ENCODE measurements around the gene KRTAP25-1. TPM values are rescaled to one million over a fixed set of nuclear protein-coding genes. Genes with fewer than 3 reads are reported as not detected.

KRTAP25-1 gene
- not detected for total RNA-seq

DNA sequence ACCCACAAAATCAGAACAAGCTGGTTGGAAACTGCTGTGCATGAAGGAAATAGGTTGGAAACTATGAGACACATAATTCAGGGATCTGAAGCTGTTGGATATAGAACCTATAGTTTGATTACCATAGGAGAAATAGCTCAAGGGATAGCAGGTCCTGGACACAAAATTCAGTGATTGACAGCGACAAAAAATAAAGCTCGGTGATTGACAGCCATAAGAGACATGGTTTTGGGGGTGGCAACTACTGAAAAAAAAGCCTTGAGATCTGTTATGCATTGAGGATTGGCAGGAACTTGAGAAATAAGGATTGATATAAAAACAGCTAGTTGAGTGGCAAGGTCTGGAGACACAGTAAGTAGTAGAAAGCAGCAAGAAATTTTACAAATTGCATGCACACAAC, at the start of gene KRTAP25-1:
KRTAP25-1 (minus strand) TSS at position 300 of the 400 bp plus-strand sequence; CDS start at position 276, 24 bp downstream.
- Histone ChIP-seq H3K4me3 (no peak within 1 kb of the TSS), H3K9me3 (no peaks in the 10 kb centered on the region)
- intact Hi-C loops (cut with DNase I): no loop called here

DNA sequence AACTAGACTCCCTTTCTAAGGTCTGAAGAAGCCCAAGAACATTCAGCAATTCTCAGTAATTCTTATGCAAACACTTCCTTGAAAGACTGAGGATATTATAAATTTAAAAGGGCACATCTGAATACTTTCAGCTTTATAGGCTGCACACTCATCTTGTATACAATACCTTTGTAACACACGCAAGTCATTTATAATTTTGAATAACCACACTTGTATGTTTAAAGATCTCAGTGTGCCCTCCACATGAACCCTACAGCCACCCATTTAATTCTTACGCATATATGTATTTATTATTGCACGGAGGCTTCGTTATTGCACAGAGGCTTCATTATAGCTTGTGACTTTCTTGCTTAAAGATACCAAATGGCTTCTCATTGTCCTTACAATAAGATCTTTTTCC, 49.4 kb upstream of the KRTAP25-1 start:
- no peak for TF ChIP-seq POLR2A (IDR thresholded peaks at IDR 0.05)
- no peak for TF ChIP-seq CTCF (IDR thresholded peaks at IDR 0.05)
- intact Hi-C loops (cut with DNase I): no loop called here
- Histone ChIP-seq H3K36me3 (no peaks in the 10 kb centered on the region), H3K4me1 (no peaks in the 10 kb centered on the region), H3K4me3 (no peak overlapping the region), H3K27me3 (no peaks in the 10 kb centered on the region), H3K27ac (no peak overlapping the region), H3K9me3 (no peaks in the 10 kb centered on the region)
- no peak for DNase-seq
- WGBS, 2 donors: 52 to 78% methylated on average over 4 of the region's 4 CpGs

More for the DNA sequence above, at the start of gene KRTAP25-1:
- Histone ChIP-seq H3K36me3 (no peaks in the 10 kb centered on the region), H3K27me3 (no peaks in the 10 kb centered on the region), H3K4me1 (no peaks in the 10 kb centered on the region), H3K27ac (no peak within 1 kb of the TSS)
- no peak for DNase-seq
- TF ChIP-seq POLR2A (IDR thresholded peaks at IDR 0.05): no peak
- no peak for TF ChIP-seq CTCF (IDR thresholded peaks at IDR 0.05)
- 88 to 89% methylated on average over 2 of the region's 2 CpGs for whole genome bisulfite sequencing, 2 donors

- TF ChIP-seq CTCF (IDR thresholded peaks at IDR 0.05) (no peak), POLR2A (IDR thresholded peaks at IDR 0.05) (no peak)
- H3K27ac ChIP-seq: no peak overlapping the region
- intact Hi-C loops (cut with DNase I): no loop called here
- H3K27me3 ChIP-seq: no peaks in the 10 kb centered on the region
- DNase-seq: no peak
- H3K4me1 ChIP-seq: no peaks in the 10 kb centered on the region
- H3K4me3 ChIP-seq: no peak overlapping the region
- H3K9me3 ChIP-seq: no peaks in the 10 kb centered on the region
- H3K36me3 ChIP-seq: no peaks in the 10 kb centered on the region
Observed at GRCh38 chr21:30337772-30338171, 48.5 kb upstream of the KRTAP25-1 start.

DNA sequence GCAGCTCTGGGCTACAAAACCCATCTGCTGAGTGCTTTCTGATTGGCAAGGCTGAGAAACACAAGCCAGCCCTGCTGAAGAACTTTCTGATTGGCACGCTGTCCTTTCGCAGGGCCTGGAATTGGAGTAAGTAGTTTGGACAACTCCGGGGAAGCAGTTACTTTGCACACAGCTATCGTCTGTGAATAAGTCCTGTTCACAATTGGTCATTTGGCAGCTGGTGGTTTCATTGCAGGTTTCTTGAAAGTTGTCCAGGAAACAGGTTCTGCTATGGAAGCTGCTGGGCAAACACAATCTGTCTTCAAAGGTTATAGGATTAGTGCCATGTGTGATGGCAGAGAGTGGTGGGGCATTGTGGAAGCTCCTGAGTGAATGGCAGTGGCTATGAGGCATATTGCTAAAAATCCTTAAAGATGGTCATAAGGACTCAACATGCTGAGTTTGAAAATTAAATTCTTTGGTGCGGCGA, 48.0 kb upstream of the KRTAP25-1 start, which contains the start of gene KRTAP27-1:
KRTAP27-1 (minus strand) TSS at position 419 of the 469 bp plus-strand sequence; CDS start at position 393, 26 bp downstream.
- no peak for TF ChIP-seq POLR2A (IDR thresholded peaks at IDR 0.05)
- TF ChIP-seq CTCF (IDR thresholded peaks at IDR 0.05): no peak
- Histone ChIP-seq H3K9me3 (no peaks in the 10 kb centered on the region), H3K36me3 (no peaks in the 10 kb centered on the region), H3K27me3 (no peaks in the 10 kb centered on the region), H3K27ac (no peak within 1 kb of the TSS), H3K4me1 (no peaks in the 10 kb centered on the region), H3K4me3 (no peak within 1 kb of the TSS)
- WGBS, 2 donors: 84 to 91% methylated on average over 6 of the region's 6 CpGs
- no peak for DNase-seq
- intact Hi-C loops (cut with DNase I): no loop called here

DNA sequence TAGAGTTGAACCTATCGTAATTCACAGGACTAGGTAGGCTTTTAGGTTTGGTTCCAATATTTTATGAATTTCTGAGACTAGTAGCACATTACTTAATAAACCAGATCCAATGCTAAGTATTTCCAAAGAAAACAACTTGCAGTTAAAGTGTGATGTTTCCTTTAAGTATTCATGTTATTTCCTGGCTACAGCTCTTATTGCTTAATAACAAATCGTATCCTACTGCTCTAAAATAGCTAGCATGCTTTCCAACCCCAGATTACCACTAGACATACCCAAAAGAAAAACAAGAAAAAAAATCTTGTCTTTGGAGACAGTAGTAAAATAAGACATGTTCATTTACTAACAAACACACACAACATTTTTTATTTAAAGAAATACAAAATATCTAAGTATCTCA, 47.3 kb upstream of the KRTAP25-1 start:
- Histone ChIP-seq H3K27ac (no peak overlapping the region), H3K36me3 (no peaks in the 10 kb centered on the region), H3K9me3 (no peaks in the 10 kb centered on the region), H3K27me3 (no peaks in the 10 kb centered on the region), H3K4me1 (no peaks in the 10 kb centered on the region), H3K4me3 (no peak overlapping the region)
- DNase-seq: no peak
- WGBS, 2 donors: 47 to 62% methylated on average over 2 of the region's 2 CpGs
- no peak for TF ChIP-seq POLR2A (IDR thresholded peaks at IDR 0.05)
- TF ChIP-seq CTCF (IDR thresholded peaks at IDR 0.05): no peak
- intact Hi-C loops (cut with DNase I): no loop called here
